K562 (cell line): Measurements from ENCODE around the gene LLCFC1. TPM values are rescaled to one million over a fixed set of nuclear protein-coding genes. Genes with fewer than 3 reads are reported as not detected.
A peak's percentile ranks its signal among the peaks of the same experiment; 100 is the strongest.

Source experiments
- ARHGAP35 ChIP-seq: fragments of 450-650 bp; IDR thresholded peaks from 2 replicates; pipeline ENCODE4 v1.6.1; 2018; ENCODE audit not compliant: partially characterized antibody
- ARNT ChIP-seq, 2 experiments: fragments of 450-650 bp; IDR thresholded peaks; 2 replicates each; pipeline ENCODE4 v1.6.1; 2016; ENCODE audit warnings: mild to moderate bottlenecking in 1 of 2
- BCOR ChIP-seq: fragments of 450-650 bp; IDR thresholded peaks from 2 replicates; pipeline ENCODE4 v1.6.1; 2016
- CBFB ChIP-seq: sonication (generic); formaldehyde crosslinking; IDR thresholded peaks from 2 replicates; pipeline ENCODE4 v1.4.0; 2020; ENCODE audit warnings: mild to moderate bottlenecking, missing genetic modification reagents
- EP300 ChIP-seq: IDR thresholded peaks from 2 replicates; pipeline ENCODE4 v1.6.1; 2012; ENCODE audit warnings: low read length, improper control_type of control experiment
- FOXJ2 ChIP-seq: fragments of 200-800 bp; sonication (Bioruptor generic); IDR thresholded peaks from 2 replicates; pipeline ENCODE4 v1.6.1; 2016; ENCODE audit warnings: missing genetic modification characterization, missing compliant biosample characterization
- ILF3 ChIP-seq: fragments of 450-650 bp; IDR thresholded peaks from 2 replicates; pipeline ENCODE4 v1.6.1; 2018; ENCODE audit warnings: antibody characterized with exemption, mild to moderate bottlenecking, moderate library complexity, borderline replicate concordance
- NCOR1 ChIP-seq: fragments of 450-650 bp; IDR thresholded peaks from 2 replicates; pipeline ENCODE4 v1.6.1; 2016; ENCODE audit warnings: mild to moderate bottlenecking, moderate library complexity
- NELFE ChIP-seq: IDR thresholded peaks from 2 replicates; pipeline ENCODE4 v1.6.1; 2011; ENCODE audit warnings: mild to moderate bottlenecking; ENCODE audit not compliant: insufficient read depth, insufficient read length
- PTTG1 ChIP-seq: fragments of 450-650 bp; IDR thresholded peaks from 2 replicates; pipeline ENCODE4 v1.6.1; 2016; ENCODE audit warnings: low read depth, mild to moderate bottlenecking, missing genetic modification characterization, missing compliant biosample characterization
- RB1 ChIP-seq: fragments of 450-650 bp; IDR thresholded peaks from 2 replicates; pipeline ENCODE4 v1.6.1; 2017; ENCODE audit warnings: low read depth, mild to moderate bottlenecking
- RUNX1 ChIP-seq: sonication (generic); IDR thresholded peaks from 2 replicates; pipeline ENCODE4 v1.6.1; 2016; ENCODE audit warnings: antibody characterized with exemption, low read depth
- SOX6 ChIP-seq: fragments of 450-650 bp; IDR thresholded peaks from 2 replicates; pipeline ENCODE4 v1.6.1; 2014; ENCODE audit warnings: mild to moderate bottlenecking
- SRF ChIP-seq, 2 experiments: fragments of 250-450, 450-650 bp in 1 of 2; sonication (Bioruptor Pico) in 1 of 2; sonication (generic) in 1 of 2; formaldehyde crosslinking; IDR thresholded peaks; 2 replicates each; pipeline versions ENCODE4 v1.5.0 to v1.5.1; 2020 to 2022; ENCODE audit warnings: mild to moderate bottlenecking in 1 of 2, missing genetic modification reagents in 1 of 2
- TAF1 ChIP-seq: IDR thresholded peaks from 2 replicates; pipeline ENCODE4 v1.6.1; 2011; ENCODE audit warnings: mild to moderate bottlenecking, low read length, moderate library complexity; ENCODE audit not compliant: insufficient read depth, control insufficient read depth, severe bottlenecking; ENCODE audit errors: extremely low read depth
- TAF9B ChIP-seq: fragments of 450-650 bp; IDR thresholded peaks from 2 replicates; pipeline ENCODE4 v1.6.1; 2018; ENCODE audit warnings: mild to moderate bottlenecking; ENCODE audit not compliant: partially characterized antibody
- YY1 ChIP-seq, 3 experiments: IDR thresholded peaks; 2 replicates each; pipeline ENCODE4 v1.6.1; 2011; ENCODE audit warnings: low read length in 2 of 3, mild to moderate bottlenecking in 2 of 3, moderate library complexity in 2 of 3, borderline replicate concordance in 1 of 3, control low read depth in 1 of 3, low read depth in 1 of 3; ENCODE audit not compliant: insufficient read depth in 3 of 3, insufficient replicate concordance in 2 of 3, control insufficient read depth in 1 of 3, insufficient read length in 1 of 3; ENCODE audit errors: extremely low read depth in 1 of 3
- ZBTB1 ChIP-seq: sonication (generic); formaldehyde crosslinking; IDR thresholded peaks from 2 replicates; pipeline ENCODE4 v1.8.1; 2023; ENCODE audit warnings: missing genetic modification reagents, low read depth, mild to moderate bottlenecking, borderline replicate concordance
- ZFP1 ChIP-seq: fragments of 450-650 bp; formaldehyde crosslinking; IDR thresholded peaks from 2 replicates; pipeline ENCODE4 v1.4.0; 2020; ENCODE audit warnings: mild to moderate bottlenecking, mixed read lengths
- ZFPM2 ChIP-seq: fragments of 250-450 bp; sonication (Bioruptor Pico); IDR thresholded peaks from 2 replicates; pipeline ENCODE4 v1.5.1; 2022; ENCODE audit warnings: mild to moderate bottlenecking
- ZKSCAN8 ChIP-seq: fragments of 200-800 bp; sonication (Bioruptor generic); IDR thresholded peaks from 2 replicates; pipeline ENCODE4 v1.6.1; 2016; ENCODE audit warnings: missing genetic modification characterization, missing compliant biosample characterization
- ZNF444 ChIP-seq: fragments of 250-450 bp; sonication (Bioruptor Pico); IDR thresholded peaks from 2 replicates; pipeline ENCODE4 v1.4.0; 2020; ENCODE audit warnings: mild to moderate bottlenecking, moderate library complexity
- ZNF778 ChIP-seq: fragments of 450-650 bp; formaldehyde crosslinking; IDR thresholded peaks from 2 replicates; pipeline ENCODE4 v1.4.0; 2020; ENCODE audit warnings: mild to moderate bottlenecking, moderate library complexity
- polyA plus RNA-seq, 8 experiments: library from polyadenylated mRNA; depleted of rRNA in 4 of 8; stranded (reverse) in 5 of 8; unstranded in 3 of 8; fragments of >200 nt; fragmentation: Nextera tagmentation in 2 of 8; fragmentation: Illumina TruSeq in 1 of 8; extraction: Ambion mirVana in 2 of 8; extraction: Trizol in 1 of 8; gene quantifications; 2 replicates each; pipeline versions ENCODE4 v1.2.1 to v1.2.3, GENCODE V29; 2011 to 2014; ENCODE audit warnings: inconsistent platforms in 1 of 8, missing spikeins in 1 of 8
- total RNA-seq, 7 experiments: library from RNA; depleted of rRNA in 6 of 7; stranded (reverse); fragments of >200 nt in 6 of 7; fragmentation: Illumina TruSeq in 2 of 7; extraction: Trizol in 2 of 7; gene quantifications; 2 replicates each; pipeline versions ENCODE4 v1.2.1 to v1.2.3, GENCODE V29; 2011 to 2021; ENCODE audit warnings: low replicate concordance in 1 of 7
- TF ChIP-seq, protein P1 (sequence below): fragments of 450-650 bp; IDR thresholded peaks from 2 replicates; pipeline ENCODE4 v1.7.0; 2016; ENCODE audit warnings: borderline replicate concordance
- TF ChIP-seq, protein P2 (sequence below): fragments of 250-450 bp; sonication (Bioruptor Pico); IDR thresholded peaks from 2 replicates; pipeline ENCODE4 v1.4.0; 2020

The LLCFC1 gene
- total and polyA plus RNA-seq, 9 of the 15 experiments (the other 6 are each of a cell fraction or from before 2014, with no cell fraction given): not detected

GRCh38 chr7:142961973-142962926 lies 23.0 kb downstream of the LLCFC1 start, which contains the start of gene KEL (continued):
- TF ChIP-seq FOXJ2: no peak; the same call in 1 of the 2 replicates
- no peak for TF ChIP-seq ZKSCAN8
- no peak for TF ChIP-seq PTTG1 (tag)
- no peak for TF ChIP-seq ZNF778 (CRISPR knock-in tag)
- peak; percentile 79; the same call in 1 of the 2 replicates for TF ChIP-seq ZNF444 (CRISPR knock-in tag)
- peak; percentile 89 for TF ChIP-seq SOX6
- TF ChIP-seq ARHGAP35: no peak
- peak; percentile 61 to 76; a peak in 2 of 4 replicates for TF ChIP-seq ARNT (IDR thresholded peaks at IDR 0.05)
- no peak for TF ChIP-seq ZFP1 (CRISPR knock-in tag)
- no peak for TF ChIP-seq BCOR
- peak; percentile 59 for TF ChIP-seq TAF9B
- no peak for TF ChIP-seq ILF3
- TF ChIP-seq, protein P1, sequence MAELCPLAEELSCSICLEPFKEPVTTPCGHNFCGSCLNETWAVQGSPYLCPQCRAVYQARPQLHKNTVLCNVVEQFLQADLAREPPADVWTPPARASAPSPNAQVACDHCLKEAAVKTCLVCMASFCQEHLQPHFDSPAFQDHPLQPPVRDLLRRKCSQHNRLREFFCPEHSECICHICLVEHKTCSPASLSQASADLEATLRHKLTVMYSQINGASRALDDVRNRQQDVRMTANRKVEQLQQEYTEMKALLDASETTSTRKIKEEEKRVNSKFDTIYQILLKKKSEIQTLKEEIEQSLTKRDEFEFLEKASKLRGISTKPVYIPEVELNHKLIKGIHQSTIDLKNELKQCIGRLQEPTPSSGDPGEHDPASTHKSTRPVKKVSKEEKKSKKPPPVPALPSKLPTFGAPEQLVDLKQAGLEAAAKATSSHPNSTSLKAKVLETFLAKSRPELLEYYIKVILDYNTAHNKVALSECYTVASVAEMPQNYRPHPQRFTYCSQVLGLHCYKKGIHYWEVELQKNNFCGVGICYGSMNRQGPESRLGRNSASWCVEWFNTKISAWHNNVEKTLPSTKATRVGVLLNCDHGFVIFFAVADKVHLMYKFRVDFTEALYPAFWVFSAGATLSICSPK: no peak
- TF ChIP-seq TAF1: peak; percentile 69
- no peak for TF ChIP-seq CBFB
- no peak for TF ChIP-seq NELFE
- TF ChIP-seq EP300: peak; percentile 91
- no peak for TF ChIP-seq RUNX1
- no peak for TF ChIP-seq SRF (CRISPR knock-in tag; IDR thresholded peaks at IDR 0.05)
- TF ChIP-seq, protein P2, sequence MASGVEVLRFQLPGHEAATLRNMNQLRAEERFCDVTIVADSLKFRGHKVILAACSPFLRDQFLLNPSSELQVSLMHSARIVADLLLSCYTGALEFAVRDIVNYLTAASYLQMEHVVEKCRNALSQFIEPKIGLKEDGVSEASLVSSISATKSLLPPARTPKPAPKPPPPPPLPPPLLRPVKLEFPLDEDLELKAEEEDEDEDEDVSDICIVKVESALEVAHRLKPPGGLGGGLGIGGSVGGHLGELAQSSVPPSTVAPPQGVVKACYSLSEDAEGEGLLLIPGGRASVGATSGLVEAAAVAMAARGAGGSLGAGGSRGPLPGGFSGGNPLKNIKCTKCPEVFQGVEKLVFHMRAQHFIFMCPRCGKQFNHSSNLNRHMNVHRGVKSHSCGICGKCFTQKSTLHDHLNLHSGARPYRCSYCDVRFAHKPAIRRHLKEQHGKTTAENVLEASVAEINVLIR (CRISPR knock-in tag): no peak
- TF ChIP-seq ZBTB1 (CRISPR knock-in tag): no peak
- no peak for TF ChIP-seq YY1 (IDR thresholded peaks at IDR 0.05; ENCODE audit: borderline replicate concordance in 1 of 3, control insufficient read depth in 1 of 3, extremely low read depth in 1 of 3, insufficient read depth in 3 of 3, insufficient read length in 1 of 3, insufficient replicate concordance in 2 of 3, low read depth in 1 of 3, low read length in 2 of 3)
- 0 out of 2 replicates have a peak, but pooled peaks have one; percentile 31 for TF ChIP-seq RB1
- no peak for TF ChIP-seq ZFPM2 (CRISPR knock-in tag)
- peak; percentile 94 for TF ChIP-seq NCOR1
